NCI-H1417 treated with DMSO at 0.1 percent for 48 hours (cell line): ENCODE measurements around the gene GSDMA.

Experiments used
- DNase-seq: peaks from one replicate; lab custom pipeline; 2025; lab: John Stamatoyannopoulos, UW

Gene GSDMA

GRCh38 chr17:40022497-40022896 lies 59.7 kb downstream of the GSDMA start:
- DNase-seq = no peak

DNA sequence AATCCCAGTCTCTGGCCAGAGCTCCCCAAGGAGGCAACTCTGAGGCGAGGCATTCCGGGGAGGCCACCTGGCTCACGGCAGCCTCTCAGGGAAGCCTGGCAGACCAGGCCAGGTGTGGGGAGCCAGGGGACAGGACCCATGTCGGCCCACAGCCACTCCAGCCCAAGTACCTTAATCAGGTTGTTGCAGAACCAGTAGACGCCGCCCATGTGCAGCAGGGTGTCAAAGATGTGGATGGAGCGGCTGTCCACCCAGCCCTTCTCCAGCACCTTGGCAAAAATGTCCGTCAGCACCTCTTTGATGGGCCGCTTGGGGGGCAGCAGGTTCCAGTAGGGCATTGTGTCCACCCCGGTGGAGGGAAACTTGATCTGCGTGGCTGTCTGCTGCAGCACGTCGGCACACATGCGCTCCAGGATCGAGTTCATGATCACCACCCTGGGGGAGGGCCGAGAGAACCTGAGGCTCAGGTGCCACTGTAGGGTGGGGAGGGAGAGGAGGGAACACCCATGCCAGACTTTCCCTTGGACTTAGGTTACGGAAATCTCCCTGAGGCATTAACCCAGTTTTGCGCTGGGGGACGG lies 60.2 kb downstream of the GSDMA start:
- no peak for DNase-seq

GRCh38 chr17:40023590-40024292 lies 60.9 kb downstream of the GSDMA start:
- DNase-seq = no peak

- DNase-seq = no peak
Measured at GRCh38 chr17:40024901-40025300, 62.1 kb downstream of the GSDMA start.

- DNase-seq = no peak
Measured at GRCh38 chr17:40025559-40025958, 62.8 kb downstream of the GSDMA start.

GRCh38 chr17:40025991-40026815 lies 63.4 kb downstream of the GSDMA start:
- no peak for DNase-seq

DNA sequence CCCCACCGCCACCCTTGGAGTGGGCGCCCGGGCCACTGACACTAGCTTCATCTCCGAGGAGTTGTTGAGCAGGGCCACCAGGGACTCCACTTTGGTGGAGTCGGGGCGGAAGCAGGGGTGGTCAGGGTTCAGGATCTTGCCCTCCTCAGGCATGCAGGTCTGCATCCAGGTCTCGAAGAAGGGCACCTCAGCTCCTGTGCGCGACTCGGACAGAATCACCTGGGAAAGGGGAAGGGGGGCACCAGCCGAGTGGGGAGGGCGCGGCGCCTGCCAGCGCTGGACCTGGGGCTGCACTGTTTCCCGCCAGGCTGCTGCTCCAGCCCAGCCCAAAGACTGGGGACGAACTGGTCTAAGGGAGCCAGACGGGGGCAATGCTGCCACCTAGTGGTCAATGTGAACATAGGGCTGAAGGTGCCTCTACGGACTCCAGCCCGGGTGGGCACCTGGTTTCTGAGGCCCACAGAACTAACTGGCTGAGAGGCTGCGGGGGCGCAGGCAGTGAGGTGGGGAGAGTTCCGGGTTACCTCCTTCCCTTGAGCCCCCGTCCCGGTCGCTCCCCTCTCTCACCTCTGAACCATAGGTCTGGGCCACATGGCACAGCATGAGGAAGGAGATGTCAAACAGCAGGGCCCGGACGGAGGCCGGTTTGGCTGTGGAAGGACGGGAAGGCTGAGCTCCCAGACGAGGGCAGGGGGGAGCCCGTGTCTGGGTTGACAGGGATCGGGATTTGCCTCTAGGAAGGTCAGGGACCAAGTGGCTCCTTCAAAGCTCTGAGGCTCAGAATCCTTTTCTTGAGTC lies 64.2 kb downstream of the GSDMA start:
- no peak for DNase-seq
